B cell (primary cell): ENCODE measurements around the gene SIAH3. TPM values are rescaled to one million over a fixed set of nuclear protein-coding genes. Genes with fewer than 3 reads are reported as not detected.

Experiments used
- ATAC-seq: fragments of 200-7000 bp; cut with Tn5 transposase; one replicate; pipeline ENCODE4 v1.10.0; 2021; ENCODE audit warnings: low read depth, mild to moderate bottlenecking, moderate number of reproducible peaks, moderate library complexity
- CTCF ChIA-PET: fragments of 350-600 bp; sonication (Branson Sonifier 250); formaldehyde crosslinking; loops from one replicate; lab custom pipeline; 2021; ENCODE audit warnings: antibody characterized with exemption, inconsistent platforms; lab: Charles Lee
- POLR2A ChIA-PET: fragments of 350-600 bp; sonication (Branson Sonifier 250); formaldehyde crosslinking; loops from one replicate; lab custom pipeline; 2021; ENCODE audit warnings: antibody characterized with exemption; lab: Charles Lee
- DNase-seq: peaks from one replicate; pipeline ENCODE4 v3.0.0; 2013
- H2AFZ ChIP-seq: 2 replicates; pipeline ENCODE4 v1.6.1; 2012; ENCODE audit warnings: mild to moderate bottlenecking, low read depth, low read length; ENCODE audit not compliant: insufficient read depth, poor library complexity, severe bottlenecking
- H3K27ac ChIP-seq, 2 donors: 1 replicate in 1 of 2; 2 replicates in 1 of 2; pipeline ENCODE4 v1.5.1; 2012 to 2013; ENCODE audit warnings: low read length in 2 of 2, mild to moderate bottlenecking in 2 of 2, moderate library complexity in 1 of 2
- H3K27me3 ChIP-seq, 4 experiments: fragments of 200-600 bp in 1 of 4; sonication (generic) in 1 of 4; replicated peaks in 1 of 4; 1 replicate in 2 of 4; 2 replicates in 2 of 4; pipeline versions ENCODE4 v1.6.1 to v1.7.0; 2013 to 2016; ENCODE audit warnings: low read length in 3 of 4, mild to moderate bottlenecking in 2 of 4, mixed read lengths in 1 of 4, moderate library complexity in 1 of 4; ENCODE audit not compliant: insufficient read depth in 4 of 4, control insufficient read depth in 3 of 4; ENCODE audit errors: control extremely low read depth in 1 of 4
- H3K36me3 ChIP-seq, 2 experiments: replicated peaks in 1 of 2; 1 replicate in 1 of 2; 2 replicates in 1 of 2; pipeline versions ENCODE4 v1.6.1 to v1.7.1; 2013; ENCODE audit warnings: low read length in 1 of 2; ENCODE audit not compliant: insufficient read depth in 2 of 2, control insufficient read depth in 1 of 2; ENCODE audit errors: control extremely low read depth in 1 of 2, extremely low read depth in 1 of 2
- H3K4me1 ChIP-seq, 2 donors: fragments of 200-600 bp in 1 of 2; sonication (generic) in 1 of 2; 1 replicate in 1 of 2; 2 replicates in 1 of 2; pipeline versions ENCODE4 v1.5.1 to v1.6.1; 2013 to 2017; ENCODE audit warnings: low read length in 2 of 2; ENCODE audit not compliant: control insufficient read depth in 2 of 2, insufficient read depth in 2 of 2
- H3K4me2 ChIP-seq: replicated peaks from 2 replicates; pipeline ENCODE3; 2012; ENCODE audit warnings: mild to moderate bottlenecking, low read depth, low read length; ENCODE audit not compliant: poor library complexity, severe bottlenecking
- H3K4me3 ChIP-seq, 5 experiments: fragments of 200-600 bp in 1 of 5; sonication (generic) in 1 of 5; 1 replicate in 3 of 5; 2 replicates in 2 of 5; pipeline versions ENCODE4 v1.5.1 to v1.7.0; 2011 to 2016; ENCODE audit warnings: low read length in 4 of 5, mild to moderate bottlenecking in 4 of 5, low read depth in 2 of 5, control low read depth in 1 of 5, moderate library complexity in 1 of 5; ENCODE audit not compliant: insufficient read depth in 1 of 5; ENCODE audit errors: control extremely low read depth in 1 of 5, extremely low read depth in 1 of 5
- H3K79me2 ChIP-seq: fragments of 200-600 bp; sonication (generic); one replicate; pipeline ENCODE4 v1.6.0; 2016; ENCODE audit warnings: low read length; ENCODE audit not compliant: control insufficient read depth, insufficient read depth
- H3K9ac ChIP-seq: fragments of 200-600 bp; sonication (generic); 2 replicates; pipeline ENCODE4 v1.6.1; 2017; ENCODE audit warnings: mild to moderate bottlenecking, low read length, moderate library complexity
- H3K9me3 ChIP-seq, 3 donors: one replicate each; pipeline versions ENCODE4 v1.6.1 to v1.7.1; 2013; ENCODE audit warnings: low read length in 2 of 3; ENCODE audit not compliant: control insufficient read depth in 2 of 3, insufficient read depth in 1 of 3; ENCODE audit errors: control extremely low read depth in 1 of 3
- H4K20me1 ChIP-seq: 2 replicates; pipeline ENCODE4 v1.6.0; 2012; ENCODE audit warnings: mild to moderate bottlenecking, low read length; ENCODE audit not compliant: insufficient read depth, control insufficient read depth, poor library complexity, severe bottlenecking
- H3K27ac Mint-ChIP-seq: one replicate; pipeline ENCODE4 v1.8.0; 2021; ENCODE audit warnings: mixed read lengths
- H3K27me3 Mint-ChIP-seq: one replicate; pipeline ENCODE4 v1.8.0; 2021; ENCODE audit warnings: mixed read lengths
- H3K4me1 Mint-ChIP-seq: one replicate; pipeline ENCODE4 v1.8.0; 2021; ENCODE audit warnings: mixed read lengths
- H3K4me3 Mint-ChIP-seq: one replicate; pipeline ENCODE4 v1.8.0; 2021; ENCODE audit warnings: mixed read lengths
- H3K9me3 Mint-ChIP-seq: one replicate; pipeline ENCODE4 v1.8.0; 2022; ENCODE audit warnings: mixed read lengths; ENCODE audit not compliant: insufficient read depth
- EZH2 ChIP-seq: IDR thresholded peaks from 2 replicates; pipeline ENCODE4 v1.6.1; 2012; ENCODE audit warnings: borderline replicate concordance, low read depth, mild to moderate bottlenecking, moderate library complexity, low read length; ENCODE audit not compliant: insufficient read depth, poor library complexity, severe bottlenecking
- WGBS: methylation state at CpG from one replicate; pipeline ENCODE4 v1.1.5; 2013; ENCODE audit warnings: missing lambda C conversion rate; ENCODE audit not compliant: insufficient coverage; 5-methylcytosine and 5-hydroxymethylcytosine counted together
- intact Hi-C: fragments of 100-400 bp; cut with micrococcal nuclease; formaldehyde crosslinking; loops from one replicate; pipeline ENCODE4 v1.10.0; 2022
- polyA plus RNA-seq: library from polyadenylated mRNA; depleted of rRNA; stranded (reverse); fragments of >200 nt; gene quantifications from 2 replicates; pipeline ENCODE4 v1.2.3, GENCODE V29; 2012
- total RNA-seq, 2 donors: library from RNA; stranded (reverse); fragments of 120-200 nt in 1 of 2; gene quantifications; 1 replicate in 1 of 2; 2 replicates in 1 of 2; pipeline versions ENCODE4 v1.2.3 to v1.2.4, GENCODE V29; 2013 to 2022
- TF ChIP-seq, protein P1 (sequence below): fragments of 200-600 bp; IDR thresholded peaks from one replicate; pipeline ENCODE4 v1.8.0; 2022; ENCODE audit warnings: antibody characterized with exemption, mild to moderate bottlenecking

The SIAH3 gene
- total and polyA plus RNA-seq, 2 donors (not counting 1 experiment from before 2014, with no cell fraction given) = not detected

DNA sequence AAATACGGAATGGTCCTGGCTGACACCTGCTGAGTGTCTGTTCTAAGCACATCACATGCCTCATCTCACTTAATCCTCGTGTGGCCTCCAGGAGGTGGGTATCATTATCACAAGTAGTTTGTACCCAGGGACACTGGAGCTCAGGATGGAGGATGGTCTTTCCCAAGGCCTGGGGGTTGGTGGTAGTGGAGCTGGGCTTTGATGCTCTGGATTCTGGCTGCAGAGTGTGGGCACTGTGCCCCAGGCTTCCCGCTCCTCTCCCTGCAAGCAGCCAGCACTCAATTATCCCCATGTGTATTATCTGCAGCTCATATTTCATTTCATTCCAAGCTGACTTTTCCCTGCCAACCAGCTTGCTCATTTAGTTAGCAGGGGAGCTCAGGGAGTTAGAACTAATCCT is 52.1 kb downstream of the SIAH3 start:
- peaks cover 0 to 4% (median 0%) of the 10 kb centered on the region in 4 experiments for H3K27me3 ChIP-seq
- ATAC-seq (no peak), DNase-seq (no peak)
- H3K9me3 ChIP-seq = no peaks in the 10 kb centered on the region
- H3K27ac ChIP-seq = no peak overlapping the region
- H3K9me3 Mint-ChIP-seq = no peaks in the 10 kb centered on the region
- CTCF ChIA-PET = no interaction called here
- H3K27me3 Mint-ChIP-seq = peaks cover 14% of the 10 kb centered on the region
- no peaks in the 10 kb centered on the region for H3K4me1 ChIP-seq
- no peaks in the 10 kb centered on the region for H3K36me3 ChIP-seq
- H3K27ac Mint-ChIP-seq = no peak overlapping the region
- H4K20me1 ChIP-seq = no peaks in the 10 kb centered on the region
- no CpG with 5 or more reads among the region's 3 CpGs for WGBS
- H3K4me3 ChIP-seq = no peak overlapping the region
- intact Hi-C loops = no loop called here
- POLR2A ChIA-PET = no interaction called here
- H3K4me2 ChIP-seq = no peak overlapping the region
- TF ChIP-seq, protein P1, sequence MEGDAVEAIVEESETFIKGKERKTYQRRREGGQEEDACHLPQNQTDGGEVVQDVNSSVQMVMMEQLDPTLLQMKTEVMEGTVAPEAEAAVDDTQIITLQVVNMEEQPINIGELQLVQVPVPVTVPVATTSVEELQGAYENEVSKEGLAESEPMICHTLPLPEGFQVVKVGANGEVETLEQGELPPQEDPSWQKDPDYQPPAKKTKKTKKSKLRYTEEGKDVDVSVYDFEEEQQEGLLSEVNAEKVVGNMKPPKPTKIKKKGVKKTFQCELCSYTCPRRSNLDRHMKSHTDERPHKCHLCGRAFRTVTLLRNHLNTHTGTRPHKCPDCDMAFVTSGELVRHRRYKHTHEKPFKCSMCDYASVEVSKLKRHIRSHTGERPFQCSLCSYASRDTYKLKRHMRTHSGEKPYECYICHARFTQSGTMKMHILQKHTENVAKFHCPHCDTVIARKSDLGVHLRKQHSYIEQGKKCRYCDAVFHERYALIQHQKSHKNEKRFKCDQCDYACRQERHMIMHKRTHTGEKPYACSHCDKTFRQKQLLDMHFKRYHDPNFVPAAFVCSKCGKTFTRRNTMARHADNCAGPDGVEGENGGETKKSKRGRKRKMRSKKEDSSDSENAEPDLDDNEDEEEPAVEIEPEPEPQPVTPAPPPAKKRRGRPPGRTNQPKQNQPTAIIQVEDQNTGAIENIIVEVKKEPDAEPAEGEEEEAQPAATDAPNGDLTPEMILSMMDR = no peak
- no peak for TF ChIP-seq EZH2
- H2AFZ ChIP-seq = no peak overlapping the region
- H3K4me1 Mint-ChIP-seq = no peaks in the 10 kb centered on the region
- no peak overlapping the region for H3K4me3 Mint-ChIP-seq
- no peak overlapping the region for H3K9ac ChIP-seq
- no peaks in the 10 kb centered on the region for H3K79me2 ChIP-seq

DNA sequence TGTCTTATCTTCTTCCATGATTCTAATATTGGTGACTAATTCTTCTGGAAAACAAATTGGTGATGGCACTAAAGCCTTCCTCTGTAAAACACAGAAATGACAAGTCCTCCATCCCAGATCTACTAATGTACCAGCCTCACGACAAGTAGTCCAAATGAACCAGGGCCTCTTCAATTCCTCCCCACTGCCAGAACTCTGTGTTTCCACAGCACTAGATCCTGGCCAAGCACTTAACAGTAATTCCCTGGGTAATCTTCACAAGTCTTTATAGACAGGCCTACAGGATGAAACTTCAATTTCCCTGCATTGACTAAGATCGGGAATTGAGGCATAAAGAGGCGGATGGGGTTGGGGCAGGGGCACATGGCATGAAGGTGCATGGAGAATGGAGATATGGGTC is 52.7 kb downstream of the SIAH3 start:
- no peaks in the 10 kb centered on the region for H3K4me1 Mint-ChIP-seq
- Histone ChIP-seq H3K27ac (no peak overlapping the region), H2AFZ (no peak overlapping the region), H4K20me1 (no peaks in the 10 kb centered on the region), H3K4me2 (no peak overlapping the region), H3K79me2 (no peaks in the 10 kb centered on the region), H3K27me3 (peaks cover 0 to 4% (median 0%) of the 10 kb centered on the region in 4 experiments), H3K36me3 (no peaks in the 10 kb centered on the region), H3K4me1 (no peaks in the 10 kb centered on the region), H3K9me3 (no peaks in the 10 kb centered on the region), H3K9ac (no peak overlapping the region), H3K4me3 (no peak overlapping the region)
- CTCF ChIA-PET = no interaction called here
- H3K4me3 Mint-ChIP-seq = no peak overlapping the region
- intact Hi-C loops = no loop called here
- POLR2A ChIA-PET = no interaction called here
- 100% methylated on average over 1 of the region's 3 CpGs for WGBS
- no peak overlapping the region for H3K27ac Mint-ChIP-seq
- DNase-seq = no peak
- TF ChIP-seq, protein P1 = no peak
- no peak for TF ChIP-seq EZH2
- no peak for ATAC-seq
- H3K9me3 Mint-ChIP-seq = no peaks in the 10 kb centered on the region
- peaks cover 14% of the 10 kb centered on the region for H3K27me3 Mint-ChIP-seq
